HG03469 (cell line): ENCODE data around the gene SNPH.

Experiments used
- ATAC-seq: cut with Tn5 transposase; IDR thresholded peaks from one replicate; pipeline ENCODE4 v1.9.1; 2021; ENCODE audit warnings: mild to moderate bottlenecking, moderate library complexity, moderate number of reproducible peaks; ENCODE audit not compliant: unreplicated experiment

Gene SNPH

GRCh38 chr20:1305712-1306111 lies 39.6 kb downstream of the SNPH start:
- ATAC-seq: no peak

GRCh38 chr20:1306316-1307135 lies 40.4 kb downstream of the SNPH start:
- no peak for ATAC-seq

GRCh38 chr20:1307171-1307570 lies 41.1 kb downstream of the SNPH start:
- no peak for ATAC-seq

GRCh38 chr20:1307571-1307971 lies 41.5 kb downstream of the SNPH start:
- ATAC-seq: no peak

GRCh38 chr20:1308067-1308701 lies 42.1 kb downstream of the SNPH start:
- no peak for ATAC-seq

GRCh38 chr20:1308702-1309095 lies 42.6 kb downstream of the SNPH start:
- no peak for ATAC-seq

- no peak for ATAC-seq
Measured at GRCh38 chr20:1309439-1309847, 43.3 kb downstream of the SNPH start.

GRCh38 chr20:1310071-1310470 lies 44.0 kb downstream of the SNPH start:
- no peak for ATAC-seq

- ATAC-seq: no peak
Measured at GRCh38 chr20:1310506-1311190, 44.6 kb downstream of the SNPH start.

- no peak for ATAC-seq
Measured at GRCh38 chr20:1312308-1312707, 46.2 kb downstream of the SNPH start.

- ATAC-seq: no peak
Measured at GRCh38 chr20:1312904-1313235, 46.8 kb downstream of the SNPH start.

- ATAC-seq: no peak
Measured at GRCh38 chr20:1313236-1313964, 47.3 kb downstream of the SNPH start.

GRCh38 chr20:1315804-1316203 lies 49.7 kb downstream of the SNPH start:
- ATAC-seq: no peak

GRCh38 chr20:1317545-1318255 lies 51.6 kb downstream of the SNPH start:
- no peak for ATAC-seq

- no peak for ATAC-seq
Measured at GRCh38 chr20:1319051-1319450, 53.0 kb downstream of the SNPH start.

- ATAC-seq: no peak
Measured at GRCh38 chr20:1319462-1319861, 53.4 kb downstream of the SNPH start.

- no peak for ATAC-seq
Measured at GRCh38 chr20:1320016-1320415, 53.9 kb downstream of the SNPH start.

GRCh38 chr20:1320902-1321653 lies 55.0 kb downstream of the SNPH start:
- ATAC-seq: no peak

- no peak for ATAC-seq
Measured at GRCh38 chr20:1321654-1321939, 55.5 kb downstream of the SNPH start.

- no peak for ATAC-seq
Measured at GRCh38 chr20:1322511-1323245, 56.6 kb downstream of the SNPH start.
